Suprapubic skin (tissue), 3 donors: ENCODE measurements around the gene FMO3.

Experiments
- CTCF ChIP-seq, 2 donors: fragments of 200-600 bp in 1 of 2; fragments of 450-650 bp in 1 of 2; sonication (generic) in 1 of 2; IDR thresholded peaks; one replicate each; pipeline ENCODE4 v1.5.1; 2016 to 2019; ENCODE audit warnings: antibody characterized with exemption in 2 of 2, mild to moderate bottlenecking in 1 of 2, moderate library complexity in 1 of 2
- EP300 ChIP-seq: sonication (generic); formaldehyde crosslinking; IDR thresholded peaks from one replicate; pipeline ENCODE4 v1.6.1; 2017; ENCODE audit warnings: antibody characterized with exemption
- POLR2A ChIP-seq, 2 donors: fragments of 450-650 bp; IDR thresholded peaks; one replicate each; pipeline ENCODE4 v1.6.1; 2017; ENCODE audit warnings: antibody characterized with exemption in 2 of 2, mild to moderate bottlenecking in 2 of 2, moderate library complexity in 2 of 2

- TF ChIP-seq CTCF (IDR thresholded peaks at IDR 0.05) (no peak), POLR2A (IDR thresholded peaks at IDR 0.05) (no peak), EP300 (no peak)
Measured at GRCh38 chr1:171122299-171122698, 31.6 kb downstream of the FMO3 start.
